Neural progenitor cell (in vitro differentiated cells): ENCODE data around the gene HNMT.

Experiments
- CTCF ChIP-seq: fragments of 200-600 bp; sonication (generic); IDR thresholded peaks from 2 replicates; pipeline ENCODE4 v1.5.1; 2017; ENCODE audit warnings: antibody characterized with exemption, mild to moderate bottlenecking
- EZH2 ChIP-seq: fragments of 200-600 bp; sonication (generic); IDR thresholded peaks from 2 replicates; pipeline ENCODE4 v1.6.1; 2017; ENCODE audit warnings: antibody characterized with exemption, mild to moderate bottlenecking, moderate library complexity

DNA sequence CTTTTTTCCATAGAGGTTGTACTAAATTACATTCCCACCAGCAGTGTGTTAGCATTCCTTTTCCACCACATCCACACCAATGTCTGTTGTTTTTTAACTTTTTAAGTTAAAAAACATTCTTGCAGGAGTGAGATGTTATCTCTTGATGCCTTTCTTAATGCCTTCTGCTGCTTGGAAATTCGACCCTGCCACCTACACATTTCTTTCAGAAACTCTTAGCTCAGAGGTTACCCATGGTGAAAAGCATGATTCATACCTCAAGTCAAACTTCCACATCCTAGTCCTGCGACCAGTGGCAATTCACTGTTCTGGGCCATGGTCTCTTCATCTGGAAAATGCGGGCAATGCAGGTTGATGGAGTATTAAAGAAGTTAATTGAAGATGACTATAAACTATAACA, 12.7 kb upstream of the HNMT start:
- no peak for TF ChIP-seq CTCF
- TF ChIP-seq EZH2: no peak
